ENCODE results near the gene POMC.

- TF ChIP-seq NFRKB (IDR thresholded peaks at IDR 0.05), result no peak
- TF ChIP-seq ELF4 (IDR thresholded peaks at IDR 0.05), result no peak
- TF ChIP-seq ZNF384 (IDR thresholded peaks at IDR 0.05), result no peak
- no peak for TF ChIP-seq TARDBP (IDR thresholded peaks at IDR 0.05)
- TF ChIP-seq FOXA1 (IDR thresholded peaks at IDR 0.05), result no peak
- no peak for TF ChIP-seq ARNT (IDR thresholded peaks at IDR 0.05)
Observed at GRCh38 chr2:25178976-25179375, 10.6 kb upstream of the POMC start.
